HFF-Myc (cell line): ENCODE data around the gene GCK.
"Not testable (repeated sequence)": the region's sequence is repeated elsewhere in the genome, so short reads cannot be mapped to it uniquely, and the experiment has no call there.

Source experiments
- DNase-seq: peaks from one replicate; pipeline ENCODE4 v3.0.0-alpha.2; 2011; ENCODE audit warnings: low read depth; ENCODE audit errors: extremely low read depth
- H3K4me3 ChIP-seq: replicated peaks from 2 replicates; pipeline ENCODE4 v1.5.1; 2011; ENCODE audit warnings: low read depth, mild to moderate bottlenecking, control low read depth, low read length
- TF ChIP-seq, protein P1 (sequence below): IDR thresholded peaks from 2 replicates; pipeline ENCODE4 v1.5.1; 2012; ENCODE audit warnings: mild to moderate bottlenecking, low read depth, low read length, control low read depth; ENCODE audit errors: missing control alignments

Gene GCK

DNA sequence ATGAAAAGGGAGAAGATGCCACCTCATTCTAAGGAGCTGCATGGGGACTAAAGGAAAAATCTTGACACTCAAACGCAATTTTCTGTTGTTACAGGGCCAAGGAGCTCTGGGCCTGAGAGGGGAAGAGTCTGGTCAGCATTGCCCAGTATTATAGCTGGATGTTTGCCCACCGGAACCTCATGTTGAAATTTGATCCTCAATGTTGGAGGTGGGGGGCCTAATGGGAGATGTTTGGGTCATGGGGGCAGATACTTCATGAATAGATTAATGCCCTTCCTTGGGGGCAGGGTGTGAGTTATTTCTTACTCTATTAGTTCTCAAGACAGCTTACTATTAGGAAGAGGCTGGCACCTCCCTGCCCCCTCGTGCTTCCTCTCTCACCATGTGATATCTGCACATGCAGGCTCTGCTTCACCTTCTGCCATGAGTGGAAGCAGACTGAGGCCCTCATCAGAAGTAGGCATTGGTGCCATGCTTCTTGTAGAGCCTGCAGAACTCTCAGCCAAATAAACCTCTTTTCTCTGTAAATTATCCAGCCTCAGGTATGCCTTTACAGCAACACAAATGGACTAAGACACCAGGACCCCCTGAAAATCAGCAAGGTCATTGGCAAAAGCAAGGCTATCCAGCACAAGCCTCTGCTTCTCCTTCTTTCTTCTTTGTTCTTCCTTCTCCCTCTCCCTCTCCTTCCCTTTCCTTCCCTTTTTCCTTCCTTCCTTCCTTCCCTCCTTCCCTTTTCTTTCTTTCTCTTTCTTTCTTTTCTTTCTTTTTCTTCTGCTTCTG, 15.1 kb downstream of the GCK start:
- H3K4me3 ChIP-seq, result no peak overlapping the region
- DNase-seq, result no peak
- TF ChIP-seq, protein P1, sequence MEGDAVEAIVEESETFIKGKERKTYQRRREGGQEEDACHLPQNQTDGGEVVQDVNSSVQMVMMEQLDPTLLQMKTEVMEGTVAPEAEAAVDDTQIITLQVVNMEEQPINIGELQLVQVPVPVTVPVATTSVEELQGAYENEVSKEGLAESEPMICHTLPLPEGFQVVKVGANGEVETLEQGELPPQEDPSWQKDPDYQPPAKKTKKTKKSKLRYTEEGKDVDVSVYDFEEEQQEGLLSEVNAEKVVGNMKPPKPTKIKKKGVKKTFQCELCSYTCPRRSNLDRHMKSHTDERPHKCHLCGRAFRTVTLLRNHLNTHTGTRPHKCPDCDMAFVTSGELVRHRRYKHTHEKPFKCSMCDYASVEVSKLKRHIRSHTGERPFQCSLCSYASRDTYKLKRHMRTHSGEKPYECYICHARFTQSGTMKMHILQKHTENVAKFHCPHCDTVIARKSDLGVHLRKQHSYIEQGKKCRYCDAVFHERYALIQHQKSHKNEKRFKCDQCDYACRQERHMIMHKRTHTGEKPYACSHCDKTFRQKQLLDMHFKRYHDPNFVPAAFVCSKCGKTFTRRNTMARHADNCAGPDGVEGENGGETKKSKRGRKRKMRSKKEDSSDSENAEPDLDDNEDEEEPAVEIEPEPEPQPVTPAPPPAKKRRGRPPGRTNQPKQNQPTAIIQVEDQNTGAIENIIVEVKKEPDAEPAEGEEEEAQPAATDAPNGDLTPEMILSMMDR, result no peak

DNA sequence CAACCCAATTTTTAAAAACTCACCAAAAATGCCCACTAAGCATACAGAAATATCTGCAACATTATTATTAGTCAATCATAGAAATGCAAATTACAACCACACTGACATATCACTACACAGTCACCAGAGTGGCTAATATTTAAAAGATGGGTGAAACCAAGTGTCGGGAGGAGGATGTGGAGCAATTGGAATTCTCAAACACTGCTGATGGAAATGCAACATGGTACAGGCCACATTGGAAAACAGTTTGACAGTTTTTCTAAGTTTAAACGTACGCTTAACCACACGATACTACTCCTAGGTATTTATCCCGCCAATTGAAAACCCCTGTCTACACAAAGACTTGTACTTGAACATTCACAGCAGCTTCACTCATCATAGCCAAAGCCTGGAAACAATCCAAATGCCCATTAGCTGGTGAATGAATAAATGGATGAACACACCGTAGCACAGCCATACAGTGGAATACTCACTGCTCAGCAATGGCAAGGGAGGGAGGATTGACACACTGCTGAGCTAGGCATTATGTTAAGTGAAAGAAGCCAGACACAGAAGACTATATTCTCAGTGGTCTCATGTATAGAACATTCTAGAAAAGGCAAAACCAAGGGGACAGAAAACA, 16.3 kb downstream of the GCK start:
- TF ChIP-seq, protein P1, result no peak
- DNase-seq, result no peak
- H3K4me3 ChIP-seq, result no peak overlapping the region

DNA sequence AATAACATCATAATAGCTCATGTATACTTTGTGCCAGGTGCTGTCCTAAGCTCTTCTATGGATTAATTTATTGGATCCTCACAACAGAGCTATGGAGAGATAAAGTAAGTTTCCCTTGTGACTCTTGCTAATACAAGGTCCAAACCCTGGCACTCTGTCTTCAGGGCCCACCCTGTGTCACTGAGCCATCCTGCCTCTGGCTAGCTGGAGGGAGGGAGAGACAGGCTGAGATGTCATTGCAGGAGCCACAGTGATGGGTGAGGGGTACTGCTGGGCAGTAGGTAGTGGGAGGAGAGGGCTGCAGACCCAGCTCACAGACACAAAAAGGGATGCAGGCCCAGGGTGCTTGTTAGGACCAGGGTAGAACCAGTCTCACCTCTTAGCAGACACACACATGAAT, 16.9 kb downstream of the GCK start:
- TF ChIP-seq, protein P1, result no peak
- DNase-seq, result no peak
- no peak overlapping the region for H3K4me3 ChIP-seq

DNA sequence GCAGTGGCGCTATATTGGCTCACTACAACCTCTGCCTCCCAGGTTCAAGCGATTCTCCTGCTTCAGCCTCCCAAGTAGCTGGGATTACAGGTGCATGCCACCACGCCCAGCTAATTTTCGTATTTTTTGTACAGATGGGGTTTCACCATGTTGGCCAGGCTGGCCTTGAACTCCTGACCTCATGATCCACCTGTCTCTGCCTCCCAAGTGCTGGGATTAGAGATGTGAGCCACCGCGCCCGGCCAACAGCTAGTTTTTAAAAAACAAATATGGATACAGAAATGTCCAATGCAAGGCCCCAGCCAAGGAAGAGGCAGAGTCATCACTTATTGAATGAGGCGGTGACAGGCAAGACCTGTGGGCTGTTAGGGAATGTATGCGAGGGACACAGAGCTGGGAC, 17.3 kb downstream of the GCK start:
- H3K4me3 ChIP-seq, DNase-seq: not testable (repeated sequence)

DNA sequence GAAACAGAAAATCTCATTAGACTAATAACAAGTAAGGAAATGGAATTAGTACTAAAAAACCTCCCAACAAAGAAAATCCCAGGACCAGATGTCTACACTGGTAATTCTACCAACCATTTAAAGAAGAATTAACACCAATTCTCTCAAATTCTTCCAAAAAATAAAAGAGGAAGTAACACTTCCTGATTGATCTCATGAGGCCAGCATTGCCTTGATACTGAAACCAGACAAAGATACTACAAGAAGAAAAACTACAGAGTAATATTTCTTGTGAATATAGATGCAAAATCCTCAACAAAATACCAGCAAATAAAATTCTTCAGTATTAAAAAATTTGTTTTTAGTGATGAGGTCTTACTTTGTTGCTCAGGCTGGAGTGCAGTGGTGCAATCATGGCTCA, 21.3 kb downstream of the GCK start:
- DNase-seq, result no peak
- TF ChIP-seq, protein P1, result no peak
- no peak overlapping the region for H3K4me3 ChIP-seq

DNA sequence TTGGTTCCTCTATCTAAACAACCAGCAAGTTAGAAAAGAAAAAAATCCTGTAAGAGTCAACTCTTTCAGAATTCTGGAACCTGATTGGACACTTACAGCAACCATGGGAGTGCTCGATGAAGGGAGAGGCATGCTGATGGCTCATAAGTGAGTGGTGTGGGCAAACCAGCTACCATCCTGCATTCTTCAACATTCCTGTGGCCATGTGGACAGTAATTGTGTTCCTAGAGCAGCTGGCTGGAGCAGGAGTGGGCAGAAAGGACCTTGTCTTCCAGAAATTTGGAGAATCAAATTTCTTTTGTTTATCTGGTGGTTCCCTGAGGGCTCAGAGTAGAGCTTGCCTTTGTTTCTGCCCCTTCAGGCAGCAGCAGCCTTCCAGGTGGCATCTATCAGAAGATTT, 25.6 kb downstream of the GCK start:
- DNase-seq, result peak; percentile 78

DNA sequence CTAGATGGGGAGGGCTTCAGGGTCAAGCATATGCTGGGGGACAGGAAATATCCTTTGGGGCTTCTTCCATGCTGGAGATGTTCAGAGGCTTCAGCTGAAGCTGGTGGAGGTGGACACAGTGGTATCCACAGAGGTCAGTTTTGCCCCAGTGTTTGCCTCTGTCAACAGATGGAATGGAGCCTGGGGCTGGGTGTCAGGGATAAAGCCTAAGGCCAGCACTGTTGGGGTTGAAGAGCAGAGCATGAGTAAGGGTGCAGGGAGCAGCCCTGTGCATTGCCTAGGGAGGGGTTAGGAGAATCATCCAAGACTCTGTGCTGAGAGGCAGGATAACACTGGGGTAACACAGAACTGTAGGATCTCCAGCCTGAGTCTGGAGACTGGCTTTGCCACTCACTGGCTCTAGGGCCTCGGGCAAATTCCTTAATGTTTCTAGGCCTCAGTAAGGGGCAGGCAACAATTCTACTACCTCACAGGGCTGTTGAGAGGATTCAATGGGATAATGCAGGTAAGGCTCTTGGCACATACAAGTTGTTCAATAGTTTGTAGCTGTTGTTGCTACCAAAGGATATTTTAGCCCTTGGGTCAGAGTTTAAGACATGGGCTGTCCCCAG, 26.3 kb downstream of the GCK start:
- no peak overlapping the region for H3K4me3 ChIP-seq
- TF ChIP-seq, protein P1, result no peak
- DNase-seq, result no peak

More for the DNA sequence above, 25.6 kb downstream of the GCK start:
- H3K4me3 ChIP-seq, result no peak overlapping the region
- TF ChIP-seq, protein P1, result no peak
